ENCODE measurements around the gene LRRC25. TPM values are rescaled to one million over a fixed set of nuclear protein-coding genes. Genes with fewer than 3 reads are reported as not detected.
A peak's percentile ranks its signal among the peaks of the same experiment; 100 is the strongest.

LRRC25 gene
- total and polyA plus RNA-seq, 2 of the 4 experiments (the other 2 are of a cell fraction): 0.03 TPM; not detected in 1

GRCh38 chr19:18386543-18387271, 10.7 kb downstream of the LRRC25 start:
- Histone ChIP-seq H2BK120ac (ENCODE audit: low read depth, low read length) (peak overlapping the region; percentile 86), H3K56ac (ENCODE audit: extremely low read depth, insufficient read depth, low read length) (peak overlapping the region; percentile 35; the same call in 1 of the 2 replicates), H3K9me3 (ENCODE audit: control insufficient read depth, insufficient read depth, low read length) (no peaks in the 10 kb centered on the region), H3K4me3 (ENCODE audit: insufficient read depth, low read depth, low read length) (peak overlapping the region; percentile 83), H3K9me1 (ENCODE audit: insufficient read depth, low read length) (peaks cover 5% of the 10 kb centered on the region; the same call in 1 of the 2 replicates), H3K27me3 (ENCODE audit: control insufficient read depth, insufficient read depth, low read length) (no peaks in the 10 kb centered on the region), H4K8ac (ENCODE audit: low read depth in 2 of 2, low read length in 2 of 2) (peak overlapping the region in 1 of 2 experiments; percentile 49; a peak in 3 of 4 replicates), H3K9ac (ENCODE audit: low read depth, low read length) (peak overlapping the region; percentile 4), H3K14ac (replicated peaks; ENCODE audit: low read depth, low read length) (peak overlapping the region; percentile 88), H3K27ac (ENCODE audit: insufficient read depth, low read length) (peak overlapping the region; percentile 3; the same call in 1 of the 2 replicates), H2BK20ac (ENCODE audit: low read depth, low read length) (peak overlapping the region; percentile 86), H3K4ac (ENCODE audit: low read depth, low read length) (peak overlapping the region; percentile 59), H3K23ac (ENCODE audit: low read depth, low read length) (peak overlapping the region; percentile 81), H2AK9ac (replicated peaks; ENCODE audit: low read depth, low read length, poor library complexity) (peak overlapping the region; percentile 93), H2BK5ac (ENCODE audit: low read depth, low read length, poor library complexity, severe bottlenecking) (peak overlapping the region; percentile 21), H3K36me3 (ENCODE audit: control insufficient read depth, insufficient read depth, low read length) (peaks cover 9% of the 10 kb centered on the region; the same call in 1 of the 2 replicates), H3K79me1 (ENCODE audit: low read depth in 1 of 2, low read length in 2 of 2) (peaks cover 0 to 34% of the 10 kb centered on the region in 2 experiments; a peak in 3 of 4 replicates), H2AFZ (replicated peaks; ENCODE audit: low read length, poor library complexity) (peak overlapping the region; percentile 74), H3K18ac (ENCODE audit: low read depth, low read length) (peak overlapping the region; percentile 25; the same call in 1 of the 2 replicates), H3K4me1 (ENCODE audit: control insufficient read depth, insufficient read depth, low read length) (peaks cover 12% of the 10 kb centered on the region), H3K4me2 (ENCODE audit: low read depth, low read length) (peak overlapping the region; percentile 84), H4K20me1 (ENCODE audit: insufficient read depth, low read length) (peaks cover 24% of the 10 kb centered on the region), H4K91ac (ENCODE audit: insufficient read depth, low read depth, low read length) (peak overlapping the region; percentile 66), H4K5ac (ENCODE audit: low read depth, low read length) (peak overlapping the region; percentile 70), H2BK15ac (ENCODE audit: low read depth, low read length) (peak overlapping the region; percentile 87; the same call in 2 of the 3 replicates), H2AK5ac (ENCODE audit: low read depth, low read length) (peak overlapping the region; percentile 92)
- in situ Hi-C loops (cut with MboI; ENCODE audit: low sequenced_read_pairs): no loop called here
- no TSS peak for BruUV-seq (replicated peaks)
- 94% methylated on average over 5 of the region's 14 CpGs; no CpG with 5 or more reads in 1 of the 2 experiments for WGBS, 2 experiments (ENCODE audit: extremely low coverage in 2 of 2, insufficient read length in 1 of 2)
- DNase-seq: peak; percentile 46
- dilution Hi-C loops (cut with HindIII; ENCODE audit: low sequenced_read_pairs, unreplicated experiment): no loop called here
- no peak for ATAC-seq (ENCODE audit: low read depth)
- CTCF ChIA-PET: no interaction called here
- intact Hi-C loops (cut with micrococcal nuclease): no loop called here
- POLR2A ChIA-PET (ENCODE audit: unreplicated experiment): no interaction called here
- no peak for TF ChIP-seq MXI1 (IDR thresholded peaks at IDR 0.05; ENCODE audit: borderline replicate concordance, low read depth, low read length)
- TF ChIP-seq CHD1 (IDR thresholded peaks at IDR 0.05; ENCODE audit: low read depth, low read length): no peak
- TF ChIP-seq CTCF (conservative IDR thresholded peaks at IDR 0.05; ENCODE audit: low read depth, low read length): no peak
- no peak for TF ChIP-seq RAD21 (IDR thresholded peaks at IDR 0.05; ENCODE audit: low read length)
- no peak for TF ChIP-seq RCOR1 (IDR thresholded peaks at IDR 0.05; ENCODE audit: insufficient replicate concordance, low read length)
- no peak for TF ChIP-seq POLR2A (IDR thresholded peaks at IDR 0.05; ENCODE audit: low read depth, low read length)
- TF ChIP-seq ELK1 (IDR thresholded peaks at IDR 0.05; ENCODE audit: borderline replicate concordance, low read depth, low read length): no peak
- TF ChIP-seq MAZ (IDR thresholded peaks at IDR 0.05; ENCODE audit: borderline replicate concordance, low read depth, low read length): no peak
- TF ChIP-seq SMC3 (IDR thresholded peaks at IDR 0.05; ENCODE audit: low read depth, low read length): no peak
- no peak for TF ChIP-seq USF2 (IDR thresholded peaks at IDR 0.05; ENCODE audit: low read depth, low read length)
- no peak for TF ChIP-seq CEBPB (IDR thresholded peaks at IDR 0.05; ENCODE audit: low read depth, low read length)
- TF ChIP-seq BHLHE40 (IDR thresholded peaks at IDR 0.05; ENCODE audit: low read depth, low read length): no peak
- no peak for TF ChIP-seq NFE2L2 (IDR thresholded peaks at IDR 0.05; ENCODE audit: low read depth, low read length)
- TF ChIP-seq RFX5 (IDR thresholded peaks at IDR 0.05; ENCODE audit: low read depth, low read length): no peak
